Measurements from ENCODE around the gene NAPG. TPM values are rescaled to one million over a fixed set of nuclear protein-coding genes. Genes with fewer than 3 reads are reported as not detected.

Gene NAPG
- total RNA-seq, 1 donor from 2014 or later = 36.1 TPM

- Histone ChIP-seq H3K4me3 (ENCODE audit: low read depth, low read length) (no peak overlapping the region), H3K27me3 (ENCODE audit: control insufficient read depth, insufficient read depth, low read length) (no peaks in the 10 kb centered on the region), H3K36me3 (ENCODE audit: control insufficient read depth, insufficient read depth, low read length) (no peaks in the 10 kb centered on the region)
- DNase-seq (ENCODE audit: low read depth) = no peak
- TF ChIP-seq CTCF (IDR thresholded peaks at IDR 0.05; ENCODE audit: insufficient read depth, low read length, poor library complexity, severe bottlenecking) = no peak
These were observed 43.4 kb upstream of the NAPG start for GRCh38 chr18:10482363-10482984.

GRCh38 chr18:10482985-10483949, 42.6 kb upstream of the NAPG start:
- DNase-seq (ENCODE audit: low read depth) = no peak
- no peak overlapping the region for H3K4me3 ChIP-seq (ENCODE audit: low read depth, low read length)
- TF ChIP-seq CTCF (IDR thresholded peaks at IDR 0.05; ENCODE audit: insufficient read depth, low read length, poor library complexity, severe bottlenecking) = no peak
- H3K27me3 ChIP-seq (ENCODE audit: control insufficient read depth, insufficient read depth, low read length) = no peaks in the 10 kb centered on the region
- no peaks in the 10 kb centered on the region for H3K36me3 ChIP-seq (ENCODE audit: control insufficient read depth, insufficient read depth, low read length)

- no peak for TF ChIP-seq CTCF (IDR thresholded peaks at IDR 0.05; ENCODE audit: insufficient read depth, low read length, poor library complexity, severe bottlenecking)
- DNase-seq (ENCODE audit: low read depth) = no peak
- H3K27me3 ChIP-seq (ENCODE audit: control insufficient read depth, insufficient read depth, low read length) = no peaks in the 10 kb centered on the region
- no peak overlapping the region for H3K4me3 ChIP-seq (ENCODE audit: low read depth, low read length)
- H3K36me3 ChIP-seq (ENCODE audit: control insufficient read depth, insufficient read depth, low read length) = no peaks in the 10 kb centered on the region
These were observed 40.4 kb upstream of the NAPG start for GRCh38 chr18:10485475-10485874.

- no peaks in the 10 kb centered on the region for H3K36me3 ChIP-seq (ENCODE audit: control insufficient read depth, insufficient read depth, low read length)
- H3K4me3 ChIP-seq (ENCODE audit: low read depth, low read length) = no peak overlapping the region
- H3K27me3 ChIP-seq (ENCODE audit: control insufficient read depth, insufficient read depth, low read length) = no peaks in the 10 kb centered on the region
- no peak for DNase-seq (ENCODE audit: low read depth)
- no peak for TF ChIP-seq CTCF (IDR thresholded peaks at IDR 0.05; ENCODE audit: insufficient read depth, low read length, poor library complexity, severe bottlenecking)
These were observed 39.5 kb upstream of the NAPG start for GRCh38 chr18:10486362-10486761.

GRCh38 chr18:10487154-10487553, 38.7 kb upstream of the NAPG start:
- TF ChIP-seq CTCF (IDR thresholded peaks at IDR 0.05; ENCODE audit: insufficient read depth, low read length, poor library complexity, severe bottlenecking) = no peak
- no peak overlapping the region for H3K4me3 ChIP-seq (ENCODE audit: low read depth, low read length)
- no peaks in the 10 kb centered on the region for H3K36me3 ChIP-seq (ENCODE audit: control insufficient read depth, insufficient read depth, low read length)
- no peaks in the 10 kb centered on the region for H3K27me3 ChIP-seq (ENCODE audit: control insufficient read depth, insufficient read depth, low read length)
- DNase-seq (ENCODE audit: low read depth) = no peak

Data from kidney epithelial cell (primary cell).